ENCODE data around the gene FAM184B.

Gene FAM184B

GRCh38 chr4:17599826-17600225, 181.6 kb downstream of the FAM184B start:
- TF ChIP-seq, protein P1, sequence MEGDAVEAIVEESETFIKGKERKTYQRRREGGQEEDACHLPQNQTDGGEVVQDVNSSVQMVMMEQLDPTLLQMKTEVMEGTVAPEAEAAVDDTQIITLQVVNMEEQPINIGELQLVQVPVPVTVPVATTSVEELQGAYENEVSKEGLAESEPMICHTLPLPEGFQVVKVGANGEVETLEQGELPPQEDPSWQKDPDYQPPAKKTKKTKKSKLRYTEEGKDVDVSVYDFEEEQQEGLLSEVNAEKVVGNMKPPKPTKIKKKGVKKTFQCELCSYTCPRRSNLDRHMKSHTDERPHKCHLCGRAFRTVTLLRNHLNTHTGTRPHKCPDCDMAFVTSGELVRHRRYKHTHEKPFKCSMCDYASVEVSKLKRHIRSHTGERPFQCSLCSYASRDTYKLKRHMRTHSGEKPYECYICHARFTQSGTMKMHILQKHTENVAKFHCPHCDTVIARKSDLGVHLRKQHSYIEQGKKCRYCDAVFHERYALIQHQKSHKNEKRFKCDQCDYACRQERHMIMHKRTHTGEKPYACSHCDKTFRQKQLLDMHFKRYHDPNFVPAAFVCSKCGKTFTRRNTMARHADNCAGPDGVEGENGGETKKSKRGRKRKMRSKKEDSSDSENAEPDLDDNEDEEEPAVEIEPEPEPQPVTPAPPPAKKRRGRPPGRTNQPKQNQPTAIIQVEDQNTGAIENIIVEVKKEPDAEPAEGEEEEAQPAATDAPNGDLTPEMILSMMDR (IDR thresholded peaks at IDR 0.05; ENCODE audit: low read depth, low read length) = no peak

DNA sequence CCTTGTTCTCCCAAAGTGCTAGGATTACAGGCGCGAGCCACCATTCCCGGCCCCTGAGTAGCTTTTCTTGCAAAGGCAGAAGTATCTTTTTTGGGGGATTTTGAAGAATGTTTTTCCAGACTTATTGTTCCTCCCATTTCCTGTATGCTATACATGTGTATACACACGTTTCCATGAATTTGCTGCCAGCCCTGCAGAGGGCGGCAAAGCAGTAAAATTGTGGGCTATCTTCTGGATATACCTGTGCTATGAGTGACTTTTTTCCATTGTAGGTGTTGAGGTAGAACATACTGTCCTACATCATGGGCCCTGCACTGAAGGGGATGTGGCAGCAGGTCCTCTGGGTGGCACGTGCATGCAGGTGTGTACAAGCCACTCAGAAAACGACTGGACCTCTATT, 183.9 kb downstream of the FAM184B start:
- TF ChIP-seq, protein P1 (IDR thresholded peaks at IDR 0.05; ENCODE audit: low read depth, low read length) = peak; percentile 16

More at GRCh38 chr4:17599826-17600225, 181.6 kb downstream of the FAM184B start:
- DNase-seq (ENCODE audit: extremely low read depth, low read depth) = no peak

DNA sequence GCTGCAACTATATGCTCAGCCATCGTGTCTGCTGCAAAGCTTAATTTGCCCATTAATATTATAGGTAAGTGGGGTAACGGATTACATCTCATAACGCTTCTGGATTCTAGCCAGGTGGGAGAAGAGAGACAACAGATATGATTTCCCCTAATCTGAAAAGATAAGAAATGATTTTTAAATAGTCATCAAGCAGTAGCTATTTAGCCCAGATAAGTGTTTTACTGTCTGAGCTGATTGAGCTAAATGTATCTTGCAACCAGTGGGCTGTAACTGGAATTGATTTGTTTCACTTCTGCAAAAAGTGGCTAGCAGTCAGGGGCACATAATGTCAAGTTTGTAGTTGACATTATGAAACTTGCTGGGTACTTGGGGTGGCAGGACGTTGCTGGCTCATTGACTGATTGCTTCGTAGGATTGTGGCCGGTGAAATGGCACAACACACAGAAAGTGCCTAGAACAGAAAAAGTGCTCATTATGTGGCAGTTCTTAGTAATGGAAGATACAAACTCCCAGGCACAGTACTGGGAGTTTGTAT, 185.9 kb downstream of the FAM184B start:
- TF ChIP-seq, protein P1 (IDR thresholded peaks at IDR 0.05; ENCODE audit: low read depth, low read length) = no peak
- DNase-seq (ENCODE audit: extremely low read depth, low read depth) = no peak

More for the DNA sequence above, 183.9 kb downstream of the FAM184B start:
- no peak for DNase-seq (ENCODE audit: extremely low read depth, low read depth)

DNA sequence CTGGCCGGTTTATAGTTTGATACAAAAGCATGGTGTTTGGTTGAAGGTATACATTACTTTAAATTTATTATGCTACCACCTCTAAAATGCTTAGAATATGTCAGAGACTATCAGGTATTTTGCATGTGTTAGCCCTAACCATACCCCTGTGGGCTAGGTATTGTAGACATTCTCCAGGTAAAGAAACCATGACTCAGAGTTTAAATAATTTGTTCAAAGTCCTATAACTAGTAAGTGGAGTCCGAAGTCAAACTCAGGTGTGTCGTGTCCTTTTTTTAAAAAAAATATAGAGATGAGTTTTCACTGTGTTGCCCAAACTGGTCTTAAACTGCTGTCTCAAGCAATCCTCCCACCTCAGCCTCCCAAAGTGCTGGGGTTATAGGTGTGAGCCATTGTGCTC, 192.1 kb downstream of the FAM184B start:
- DNase-seq (ENCODE audit: extremely low read depth, low read depth) = no peak
- TF ChIP-seq, protein P1 (IDR thresholded peaks at IDR 0.05; ENCODE audit: low read depth, low read length) = no peak

- DNase-seq (ENCODE audit: extremely low read depth, low read depth) = no peak
- TF ChIP-seq, protein P1 (IDR thresholded peaks at IDR 0.05; ENCODE audit: low read depth, low read length) = no peak
Observed at GRCh38 chr4:17587094-17587822, 194.2 kb downstream of the FAM184B start.

- TF ChIP-seq, protein P1 (IDR thresholded peaks at IDR 0.05; ENCODE audit: low read depth, low read length) = no peak
- no peak for DNase-seq (ENCODE audit: extremely low read depth, low read depth)
Observed at GRCh38 chr4:17584521-17585213, 196.8 kb downstream of the FAM184B start.

- TF ChIP-seq, protein P1 (IDR thresholded peaks at IDR 0.05; ENCODE audit: low read depth, low read length) = no peak
- DNase-seq (ENCODE audit: extremely low read depth, low read depth) = no peak
Observed at GRCh38 chr4:17583941-17584340, 197.5 kb downstream of the FAM184B start.

Data from AG09319 (cell line).